ENCODE results near the gene DAPK3. TPM values are rescaled to one million over a fixed set of nuclear protein-coding genes. Genes with fewer than 3 reads are reported as not detected.
"Not testable (repeated sequence)": the region's sequence is repeated elsewhere in the genome, so short reads cannot be mapped to it uniquely, and the experiment has no call there.

The DAPK3 gene
- total RNA-seq, 1 experiment from 2014 or later, result 121 TPM

DNA sequence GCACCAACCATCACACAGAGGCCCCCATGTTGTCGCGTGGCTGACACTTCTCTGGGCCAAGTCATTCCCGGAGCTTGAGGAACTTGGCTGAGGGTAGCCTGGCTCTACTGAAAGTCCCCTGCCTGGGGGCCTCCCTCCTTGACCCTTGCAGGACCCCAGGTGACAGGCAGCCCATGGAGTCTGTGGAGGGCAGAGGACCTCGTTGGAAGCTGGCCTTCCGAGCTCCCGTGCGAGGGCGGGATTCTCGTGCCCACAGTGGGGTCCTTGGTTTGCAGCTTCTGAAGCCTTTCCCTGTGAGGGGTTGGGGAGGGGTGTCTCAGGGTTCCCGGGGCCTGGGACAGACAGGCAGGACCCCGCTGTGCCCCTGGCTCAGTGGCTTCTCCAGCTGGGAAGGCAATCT, 21.6 kb downstream of the DAPK3 start:
- no peaks in the 10 kb centered on the region for H3K9me3 Mint-ChIP-seq
- H2AFZ ChIP-seq (ENCODE audit: low read length), result no peak overlapping the region
- no peaks in the 10 kb centered on the region for H3K23me2 ChIP-seq (ENCODE audit: insufficient read length, low read depth, low read length, poor library complexity, severe bottlenecking)
- H3K4me1 ChIP-seq (ENCODE audit: insufficient read depth, low read length), result no peaks in the 10 kb centered on the region
- H3K9me3 ChIP-seq (ENCODE audit: control insufficient read depth, low read depth, low read length), result no peaks in the 10 kb centered on the region
- no peak overlapping the region for H3K18ac ChIP-seq (ENCODE audit: insufficient read length, low read depth, low read length)
- H2BK5ac ChIP-seq (ENCODE audit: insufficient read length, low read length), result no peak overlapping the region
- peaks cover 3 to 17% of the 10 kb centered on the region in 2 experiments; a peak in 3 of 4 replicates for H3K4me1 Mint-ChIP-seq
- H2AK5ac ChIP-seq (ENCODE audit: insufficient read length, low read length), result no peak overlapping the region
- H3K4me3 Mint-ChIP-seq, result no peak overlapping the region
- no peaks in the 10 kb centered on the region for H3K79me1 ChIP-seq (ENCODE audit: insufficient read depth, low read depth, low read length, poor library complexity, severe bottlenecking)
- H3T11ph ChIP-seq (ENCODE audit: low read length), result no peak overlapping the region
- no peaks in the 10 kb centered on the region for H3K27me3 ChIP-seq (ENCODE audit: insufficient read depth, low read length)
- no peak overlapping the region for H3K9ac ChIP-seq (ENCODE audit: extremely low read depth, insufficient read length, low read length)
- H3K4ac ChIP-seq (ENCODE audit: low read depth, low read length), result no peak overlapping the region
- H4K8ac ChIP-seq (replicated peaks; ENCODE audit: insufficient read length, low read depth, low read length), result no peak overlapping the region
- H3K36me3 Mint-ChIP-seq (ENCODE audit: insufficient read depth in 1 of 3, low read depth in 3 of 3), result peaks cover 1 to 5% (median 2%) of the 10 kb centered on the region in 3 experiments
- TF ChIP-seq, protein P1, sequence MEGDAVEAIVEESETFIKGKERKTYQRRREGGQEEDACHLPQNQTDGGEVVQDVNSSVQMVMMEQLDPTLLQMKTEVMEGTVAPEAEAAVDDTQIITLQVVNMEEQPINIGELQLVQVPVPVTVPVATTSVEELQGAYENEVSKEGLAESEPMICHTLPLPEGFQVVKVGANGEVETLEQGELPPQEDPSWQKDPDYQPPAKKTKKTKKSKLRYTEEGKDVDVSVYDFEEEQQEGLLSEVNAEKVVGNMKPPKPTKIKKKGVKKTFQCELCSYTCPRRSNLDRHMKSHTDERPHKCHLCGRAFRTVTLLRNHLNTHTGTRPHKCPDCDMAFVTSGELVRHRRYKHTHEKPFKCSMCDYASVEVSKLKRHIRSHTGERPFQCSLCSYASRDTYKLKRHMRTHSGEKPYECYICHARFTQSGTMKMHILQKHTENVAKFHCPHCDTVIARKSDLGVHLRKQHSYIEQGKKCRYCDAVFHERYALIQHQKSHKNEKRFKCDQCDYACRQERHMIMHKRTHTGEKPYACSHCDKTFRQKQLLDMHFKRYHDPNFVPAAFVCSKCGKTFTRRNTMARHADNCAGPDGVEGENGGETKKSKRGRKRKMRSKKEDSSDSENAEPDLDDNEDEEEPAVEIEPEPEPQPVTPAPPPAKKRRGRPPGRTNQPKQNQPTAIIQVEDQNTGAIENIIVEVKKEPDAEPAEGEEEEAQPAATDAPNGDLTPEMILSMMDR (conservative IDR thresholded peaks at IDR 0.05), result no peak
- DNase-seq, result no peak
- H3K27me3 Mint-ChIP-seq (ENCODE audit: low read depth), result no peaks in the 10 kb centered on the region; the same call in 1 of the 2 replicates
- no peak overlapping the region for H2BK20ac ChIP-seq (ENCODE audit: low read depth, low read length, poor library complexity, severe bottlenecking)
- H4K5ac ChIP-seq (ENCODE audit: insufficient read length, low read depth, low read length), result no peak overlapping the region
- no peak overlapping the region for H4K91ac ChIP-seq (ENCODE audit: insufficient read length, low read depth, low read length)
- H3K56ac ChIP-seq (ENCODE audit: insufficient read length, low read depth, low read length), result no peak overlapping the region
- no CpG with 5 or more reads among the region's 11 CpGs for WGBS (ENCODE audit: extremely low coverage, insufficient read length, low lambda C conversion rate)
- no peak overlapping the region for H3K27ac ChIP-seq (ENCODE audit: insufficient read length, low read depth, low read length)
- H2BK120ac ChIP-seq (ENCODE audit: low read depth, low read length, poor library complexity, severe bottlenecking), result no peak overlapping the region
- no peaks in the 10 kb centered on the region for H4K20me1 ChIP-seq (ENCODE audit: control insufficient read depth, insufficient read depth, insufficient read length)
- no peak overlapping the region for H2BK12ac ChIP-seq (ENCODE audit: insufficient read length, low read depth, low read length)
- no peak overlapping the region for H3K4me2 ChIP-seq (ENCODE audit: insufficient read depth, insufficient read length, low read length)
- H3K27ac Mint-ChIP-seq, result no peak overlapping the region
- no peak overlapping the region for H2BK15ac ChIP-seq (ENCODE audit: low read depth, low read length)
- no peaks in the 10 kb centered on the region for H3K79me2 ChIP-seq (ENCODE audit: insufficient read depth, low read length)
- no peak overlapping the region for H3K23ac ChIP-seq (ENCODE audit: insufficient read length, low read depth, low read length)
- H3K14ac ChIP-seq (ENCODE audit: insufficient read depth, low read length), result no peak overlapping the region

DNA sequence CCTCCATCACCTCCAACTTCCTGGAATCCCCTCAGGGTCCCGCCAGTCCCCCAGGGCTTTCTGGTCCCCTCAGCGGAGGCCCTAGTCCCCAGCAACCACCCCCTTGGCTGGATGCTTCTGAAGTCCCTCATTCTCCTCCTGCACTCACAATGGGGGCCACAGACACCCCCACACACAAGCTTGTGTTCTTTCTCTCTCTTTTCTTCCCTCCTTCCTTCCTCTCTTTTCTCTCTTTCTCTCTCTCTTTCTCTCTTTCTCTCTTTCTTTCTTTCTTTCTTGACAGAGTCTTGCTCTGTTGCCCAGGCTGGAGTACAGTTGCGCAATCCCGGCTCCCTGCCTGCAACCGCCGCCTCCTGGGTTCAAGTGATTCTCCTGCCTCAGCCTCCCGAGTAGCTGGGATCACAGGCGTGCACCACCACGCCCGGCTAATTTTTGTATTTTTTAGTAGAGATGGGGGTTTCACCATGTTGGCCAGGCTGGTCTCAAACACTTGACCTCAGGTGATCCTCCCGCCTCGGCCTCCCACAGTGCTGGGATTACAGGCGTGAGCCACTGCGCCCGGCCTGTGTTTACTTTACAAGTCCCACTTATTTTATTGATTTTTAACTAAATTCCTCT, 23.5 kb downstream of the DAPK3 start:
- H2AK5ac ChIP-seq (ENCODE audit: insufficient read length, low read length); H3K14ac ChIP-seq (ENCODE audit: insufficient read depth, low read length); H3K23ac ChIP-seq (ENCODE audit: insufficient read length, low read depth, low read length); H2AFZ ChIP-seq (ENCODE audit: low read length); H3K27ac Mint-ChIP-seq; H3K9me3 Mint-ChIP-seq; H4K5ac ChIP-seq (ENCODE audit: insufficient read length, low read depth, low read length); H4K91ac ChIP-seq (ENCODE audit: insufficient read length, low read depth, low read length); H3K27me3 Mint-ChIP-seq (ENCODE audit: low read depth); H3K4me2 ChIP-seq (ENCODE audit: insufficient read depth, insufficient read length, low read length); H4K8ac ChIP-seq (replicated peaks; ENCODE audit: insufficient read length, low read depth, low read length); H2BK12ac ChIP-seq (ENCODE audit: insufficient read length, low read depth, low read length); H3K79me1 ChIP-seq (ENCODE audit: insufficient read depth, low read depth, low read length, poor library complexity, severe bottlenecking); DNase-seq; H3K56ac ChIP-seq (ENCODE audit: insufficient read length, low read depth, low read length); H2BK15ac ChIP-seq (ENCODE audit: low read depth, low read length); H3K4ac ChIP-seq (ENCODE audit: low read depth, low read length); H4K20me1 ChIP-seq (ENCODE audit: control insufficient read depth, insufficient read depth, insufficient read length); H3K9ac ChIP-seq (ENCODE audit: extremely low read depth, insufficient read length, low read length); H3K4me3 Mint-ChIP-seq; H2BK20ac ChIP-seq (ENCODE audit: low read depth, low read length, poor library complexity, severe bottlenecking); H3K27me3 ChIP-seq (ENCODE audit: insufficient read depth, low read length); H3K79me2 ChIP-seq (ENCODE audit: insufficient read depth, low read length); H3K27ac ChIP-seq (ENCODE audit: insufficient read length, low read depth, low read length); H3T11ph ChIP-seq (ENCODE audit: low read length); H3K4me1 ChIP-seq (ENCODE audit: insufficient read depth, low read length); H2BK120ac ChIP-seq (ENCODE audit: low read depth, low read length, poor library complexity, severe bottlenecking); H3K9me3 ChIP-seq (ENCODE audit: control insufficient read depth, low read depth, low read length); H2BK5ac ChIP-seq (ENCODE audit: insufficient read length, low read length); H3K18ac ChIP-seq (ENCODE audit: insufficient read length, low read depth, low read length); H3K23me2 ChIP-seq (ENCODE audit: insufficient read length, low read depth, low read length, poor library complexity, severe bottlenecking): not testable (repeated sequence)
- no CpG with 5 or more reads among the region's 15 CpGs for WGBS (ENCODE audit: extremely low coverage, insufficient read length, low lambda C conversion rate)
- Mint-ChIP-seq H3K36me3 (ENCODE audit: insufficient read depth in 1 of 3, low read depth in 3 of 3) (peaks cover 4 to 17% (median 11%) of the 10 kb centered on the region in 3 experiments; a peak in 6 of 7 replicates), H3K4me1 (peaks cover 3 to 11% of the 10 kb centered on the region in 2 experiments; a peak in 3 of 4 replicates)
